ENCODE measurements around the gene NEGR1.

The NEGR1 gene

DNA sequence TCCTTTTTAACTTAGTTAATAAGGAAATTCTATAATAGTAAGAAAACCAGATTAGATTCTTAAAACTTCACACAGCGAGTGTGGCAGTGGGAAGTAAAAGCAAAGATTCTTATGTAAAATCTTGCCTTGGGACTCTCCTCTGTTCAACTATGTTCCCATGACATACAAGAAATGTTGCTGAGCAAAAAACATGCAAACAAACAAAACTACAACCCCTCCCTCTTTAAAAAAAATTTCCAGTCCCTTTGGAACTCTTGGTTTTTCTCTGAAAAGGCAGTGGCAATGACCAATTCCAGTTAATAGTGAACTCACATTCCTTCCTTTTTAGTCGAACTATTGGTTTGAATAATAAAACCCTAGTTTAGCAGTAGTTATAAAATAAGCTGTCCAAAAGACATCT, 748.4 kb downstream of the NEGR1 start:
- no peak for DNase-seq

GRCh38 chr1:71532343-71532742, 750.0 kb downstream of the NEGR1 start:
- DNase-seq = no peak

DNA sequence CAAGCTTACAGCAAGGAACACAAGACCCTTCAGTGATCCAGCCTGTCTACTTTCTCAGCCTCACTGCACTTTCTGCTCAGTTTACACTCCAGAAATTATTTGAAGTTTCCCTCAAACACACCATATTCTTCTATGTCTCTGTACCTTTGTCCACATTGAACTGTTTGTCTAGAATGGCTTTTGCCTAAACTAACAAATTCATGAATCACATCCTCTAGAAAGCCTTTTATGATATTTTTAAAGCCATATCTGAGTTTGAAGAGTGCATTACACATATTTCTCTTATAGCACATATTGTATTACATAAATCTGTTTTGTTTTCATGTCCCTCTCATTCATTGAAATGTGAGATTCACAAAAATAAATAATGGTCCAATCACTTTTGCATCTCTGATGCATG, 755.5 kb downstream of the NEGR1 start:
- no peak for DNase-seq

DNA sequence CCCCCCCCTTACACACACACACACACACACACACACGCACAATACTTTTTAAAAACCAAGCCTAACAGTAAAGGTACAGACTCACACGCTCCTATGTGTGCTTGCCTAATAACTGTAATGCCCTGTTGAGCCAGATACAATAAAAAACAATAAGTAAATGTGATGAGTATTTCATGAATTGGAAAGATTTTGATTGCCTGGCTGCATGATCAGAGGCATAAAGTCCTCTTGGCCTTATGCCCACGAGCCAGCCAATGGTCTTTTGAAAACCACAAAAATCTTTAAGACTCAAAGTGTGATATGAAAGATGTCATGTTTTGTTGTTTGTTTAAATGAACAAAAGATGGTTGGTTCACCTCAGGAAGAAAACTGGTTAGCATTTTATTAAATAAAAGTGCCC, 759.6 kb downstream of the NEGR1 start:
- DNase-seq = no peak

DNA sequence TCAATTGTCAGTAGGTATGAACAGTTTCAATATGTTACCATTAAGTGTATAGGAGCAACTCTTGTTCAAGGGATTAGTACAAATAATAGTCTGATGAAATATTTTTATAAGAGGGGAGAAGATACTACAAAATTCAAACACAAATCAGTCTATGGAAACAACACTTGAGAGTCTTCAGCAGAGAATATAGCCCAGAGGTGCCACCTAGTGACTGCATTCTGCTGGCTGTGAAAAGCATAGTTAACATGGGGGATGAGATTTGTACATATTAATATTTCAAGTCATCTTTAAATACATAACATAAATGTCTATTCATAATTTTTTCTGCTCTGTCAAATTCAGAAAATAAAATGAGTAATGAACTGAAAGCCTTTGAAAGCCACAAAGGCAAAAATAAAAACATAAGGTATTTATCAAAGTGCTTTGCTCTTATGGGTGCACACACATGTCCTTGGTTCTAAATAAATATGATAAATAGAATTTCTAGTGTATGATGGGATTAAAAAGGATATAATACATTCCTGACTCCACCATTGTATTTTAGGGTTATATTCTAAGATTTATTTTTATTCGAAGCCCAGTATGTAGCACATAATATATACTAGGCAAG, 760.6 kb downstream of the NEGR1 start:
- no peak for DNase-seq

GRCh38 chr1:71511505-71511904, 770.8 kb downstream of the NEGR1 start:
- no peak for DNase-seq

DNA sequence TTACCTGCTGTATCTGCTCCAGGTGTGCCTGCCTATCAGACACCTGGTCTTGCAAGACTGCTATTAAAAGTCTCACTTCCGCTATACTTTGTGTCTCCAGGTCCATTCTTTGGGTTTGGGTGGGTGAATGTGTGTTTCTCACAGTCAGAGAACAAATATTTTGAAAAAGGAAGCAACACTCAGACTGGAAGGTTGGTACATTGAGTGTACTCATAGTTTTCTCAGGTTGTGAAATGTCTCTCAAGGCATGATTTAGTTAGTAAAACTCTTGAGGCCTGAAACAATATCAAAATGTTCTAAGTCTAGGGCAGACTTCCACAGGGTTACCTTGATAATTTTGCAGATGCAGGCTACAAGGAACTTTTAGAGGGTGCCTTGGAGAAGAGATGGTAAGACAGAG, 771.6 kb downstream of the NEGR1 start:
- no peak for DNase-seq

- no peak for DNase-seq
Measured at GRCh38 chr1:71509051-71509595, 773.2 kb downstream of the NEGR1 start.

- no peak for DNase-seq
Measured at GRCh38 chr1:71502006-71502405, 780.3 kb downstream of the NEGR1 start.

DNA sequence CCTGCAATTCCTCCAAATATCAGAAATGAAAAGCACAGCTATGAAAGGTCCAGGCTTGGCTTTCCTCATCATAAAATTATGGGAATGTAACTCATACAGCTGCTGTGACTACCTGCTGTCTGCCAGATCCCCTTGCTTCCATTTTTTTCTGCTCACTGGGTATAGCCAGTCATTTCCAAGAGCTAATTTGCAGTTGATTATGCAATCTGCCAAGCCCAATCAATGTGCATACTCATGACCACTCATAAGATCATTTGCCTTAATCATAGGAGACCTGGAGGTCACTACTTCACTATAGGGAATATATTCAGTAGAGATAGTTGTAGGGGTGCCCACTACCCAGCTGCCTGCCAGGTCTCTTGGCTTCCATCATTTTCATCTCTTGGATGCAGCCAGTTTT, 783.8 kb downstream of the NEGR1 start:
- no peak for DNase-seq

DNA sequence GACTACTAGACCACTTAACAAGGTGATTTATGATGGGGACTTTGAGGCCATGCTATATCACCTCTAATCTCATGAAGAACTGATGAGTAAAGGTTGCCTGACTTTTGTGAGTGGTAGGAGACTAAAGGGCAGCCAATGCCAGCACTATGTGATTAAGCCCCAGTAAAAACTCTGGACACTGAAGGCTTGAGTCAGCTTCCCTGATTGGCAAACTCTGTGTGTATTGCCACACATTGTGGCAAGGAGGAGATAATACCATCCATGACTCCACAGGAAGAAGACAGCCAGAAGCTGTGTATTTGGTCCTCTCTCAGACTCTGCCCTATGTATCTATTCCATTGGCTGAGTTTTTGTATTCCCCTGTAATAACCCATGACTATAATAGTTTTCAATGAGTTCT, 788.2 kb downstream of the NEGR1 start:
- DNase-seq = no peak

GRCh38 chr1:71492298-71493041, 789.9 kb downstream of the NEGR1 start:
- DNase-seq = no peak

GRCh38 chr1:71490432-71490831, 791.9 kb downstream of the NEGR1 start:
- DNase-seq = no peak

- DNase-seq = no peak
Measured at GRCh38 chr1:71488555-71489252, 793.6 kb downstream of the NEGR1 start.

DNA sequence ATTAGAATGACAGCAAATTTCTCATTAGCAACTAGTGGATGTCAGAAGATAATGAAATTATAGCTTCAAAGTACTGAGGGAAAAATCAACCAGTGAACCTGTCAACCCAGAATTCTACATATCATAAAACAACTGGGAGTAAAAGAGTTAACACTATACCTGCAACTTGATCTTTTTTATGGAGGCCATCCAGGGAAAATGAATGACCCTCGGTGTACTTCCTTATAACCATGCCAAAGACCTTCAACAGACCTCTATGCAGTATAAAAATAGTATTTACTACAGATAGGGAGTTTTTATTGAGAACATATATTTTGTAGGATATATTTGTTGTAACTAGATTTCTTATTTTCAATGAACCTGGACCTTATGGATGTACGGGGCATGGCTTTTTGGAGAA, 809.0 kb downstream of the NEGR1 start:
- DNase-seq = no peak

- DNase-seq = no peak
Measured at GRCh38 chr1:71465093-71465492, 817.2 kb downstream of the NEGR1 start.

DNA sequence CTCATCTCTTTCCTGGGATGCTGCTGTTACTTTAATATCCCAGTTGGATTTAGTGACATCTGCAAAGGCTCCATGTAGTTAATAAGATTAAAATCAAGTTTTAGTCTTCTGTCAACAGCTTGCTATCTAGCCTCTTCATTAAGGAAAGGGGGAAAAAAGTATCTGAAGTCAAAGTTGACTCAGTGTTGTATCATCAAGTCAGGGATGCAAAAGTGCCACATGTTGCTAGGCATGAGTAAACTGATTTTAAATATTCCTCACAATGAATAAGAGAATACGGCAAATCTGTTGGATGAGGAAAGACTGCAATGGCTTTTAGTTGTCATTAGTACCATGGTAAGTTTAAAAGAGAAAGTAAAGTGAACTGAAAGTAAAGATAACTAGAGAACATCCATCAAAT, 818.3 kb downstream of the NEGR1 start:
- DNase-seq = no peak

GRCh38 chr1:71463144-71463543, 819.2 kb downstream of the NEGR1 start:
- no peak for DNase-seq

DNA sequence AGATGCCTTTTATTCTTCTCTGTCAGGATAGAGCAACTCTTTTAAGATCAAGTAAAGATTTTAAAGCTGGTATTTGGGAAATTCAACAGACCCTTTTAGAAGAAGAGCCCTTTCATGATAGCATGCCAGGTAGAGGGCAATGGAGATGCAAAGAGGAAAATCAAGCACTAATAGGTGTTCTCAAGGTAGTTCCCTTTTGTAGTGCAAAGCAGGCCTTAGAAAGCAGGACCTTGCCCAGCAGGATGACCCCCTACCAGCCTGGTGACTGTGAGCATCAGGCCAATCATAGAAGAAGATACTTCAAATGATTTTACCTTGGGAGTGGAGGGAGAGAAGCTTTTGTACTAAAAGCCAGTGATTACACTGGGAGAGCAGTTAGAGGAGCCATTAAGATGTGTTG, 820.1 kb downstream of the NEGR1 start:
- DNase-seq = no peak

- DNase-seq = no peak
Measured at GRCh38 chr1:71461416-71461815, 820.9 kb downstream of the NEGR1 start.

DNA sequence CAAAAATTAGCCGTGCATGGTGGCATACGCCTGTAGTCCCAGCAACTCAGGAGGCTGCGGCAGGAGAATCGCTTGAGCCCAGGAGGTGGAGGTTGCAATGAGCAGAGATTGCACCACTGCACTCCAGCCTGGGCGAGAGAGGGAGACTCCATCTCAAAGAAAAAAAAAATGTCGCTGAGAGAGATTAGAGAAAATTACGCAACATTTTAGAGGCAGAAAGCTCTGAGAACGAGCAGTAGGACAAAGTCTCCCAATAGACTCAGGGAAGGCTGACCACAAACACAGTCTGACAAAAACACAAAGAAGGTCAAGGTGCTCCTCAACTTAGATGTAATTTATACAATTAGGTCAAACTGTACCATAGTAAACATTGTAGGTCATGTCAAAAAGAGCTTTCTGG, 833.9 kb downstream of the NEGR1 start:
- DNase-seq = no peak

DNA sequence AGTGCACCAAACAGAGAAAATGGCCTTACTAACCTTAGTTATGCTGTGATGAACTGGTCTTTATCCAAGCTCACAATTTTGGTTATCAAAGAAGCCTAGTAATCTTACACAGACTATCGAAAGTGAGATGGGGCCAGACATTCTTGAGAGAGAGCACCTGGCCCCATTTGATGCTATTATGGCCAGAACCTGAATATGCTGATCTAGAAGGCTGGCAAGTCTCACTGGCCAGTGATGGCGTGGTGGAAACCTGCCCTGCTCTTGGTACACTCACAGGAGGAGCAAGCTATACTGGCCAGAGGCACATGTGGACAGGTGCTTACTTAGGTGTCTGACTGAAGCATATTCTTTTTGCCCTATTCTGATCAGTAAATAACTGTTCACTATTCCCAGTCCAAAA, 843.7 kb downstream of the NEGR1 start:
- DNase-seq = no peak

DNA sequence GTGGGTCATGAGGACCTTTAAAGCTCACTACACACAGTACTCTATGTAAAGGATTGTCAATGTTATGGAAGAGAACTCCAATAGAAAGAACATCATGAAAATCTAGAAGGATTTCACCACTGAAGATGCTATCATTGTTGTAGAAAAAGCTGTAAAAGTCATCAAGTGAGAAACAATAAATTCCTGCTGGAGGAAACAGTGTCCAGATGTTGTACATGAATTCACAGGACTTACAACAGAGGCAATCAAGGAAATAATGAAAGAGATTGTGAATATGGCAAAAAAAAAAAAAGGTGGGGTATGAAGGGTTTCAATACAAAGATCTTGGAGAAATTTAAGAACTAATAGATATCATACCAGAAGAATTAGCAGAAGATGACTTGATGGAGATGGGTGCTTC, 846.4 kb downstream of the NEGR1 start:
- DNase-seq = no peak

- DNase-seq = no peak
Measured at GRCh38 chr1:71434240-71434639, 848.1 kb downstream of the NEGR1 start.

Data from activated T-cell treated with anti-CD3 and anti-CD28 coated beads, Interleukin-2, amount 50 U/mL, for 48 hours (primary cell).